ENCODE measurements around the gene POLR2C. TPM values are rescaled to one million over a fixed set of nuclear protein-coding genes. Genes with fewer than 3 reads are reported as not detected.

POLR2C gene
- total and polyA plus RNA-seq, 2 experiments from 2014 or later, result 37.6 to 123 TPM

GRCh38 chr16:57419506-57419905 is 43.0 kb upstream of the POLR2C start:
- Histone ChIP-seq H3K27ac (ENCODE audit: low read depth) (no peak overlapping the region), H3K4me1 (ENCODE audit: insufficient read depth) (peaks cover 8% of the 10 kb centered on the region; the same call in 1 of the 2 replicates), H3K4me3 (no peak overlapping the region), H4K20me1 (replicated peaks; ENCODE audit: insufficient read depth) (no peaks in the 10 kb centered on the region), H3K36me3 (ENCODE audit: insufficient read depth) (no peaks in the 10 kb centered on the region), H3F3A (replicated peaks; ENCODE audit: low read depth) (peaks cover 4% of the 10 kb centered on the region), H3K79me2 (replicated peaks; ENCODE audit: insufficient read depth) (no peaks in the 10 kb centered on the region), H2AFZ (peak overlapping the region; percentile 44; the same call in 1 of the 2 replicates), H3K27me3 (ENCODE audit: insufficient read depth) (no peaks in the 10 kb centered on the region), H3K4me2 (no peak overlapping the region), H3K9me2 (ENCODE audit: insufficient read depth) (no peaks in the 10 kb centered on the region)
- TF ChIP-seq CREB1 (CRISPR knock-in tag; IDR thresholded peaks at IDR 0.05; ENCODE audit: low read depth), result no peak
- no peak for TF ChIP-seq ZNF114 (CRISPR knock-in tag; IDR thresholded peaks at IDR 0.05)
- TF ChIP-seq, protein P1, sequence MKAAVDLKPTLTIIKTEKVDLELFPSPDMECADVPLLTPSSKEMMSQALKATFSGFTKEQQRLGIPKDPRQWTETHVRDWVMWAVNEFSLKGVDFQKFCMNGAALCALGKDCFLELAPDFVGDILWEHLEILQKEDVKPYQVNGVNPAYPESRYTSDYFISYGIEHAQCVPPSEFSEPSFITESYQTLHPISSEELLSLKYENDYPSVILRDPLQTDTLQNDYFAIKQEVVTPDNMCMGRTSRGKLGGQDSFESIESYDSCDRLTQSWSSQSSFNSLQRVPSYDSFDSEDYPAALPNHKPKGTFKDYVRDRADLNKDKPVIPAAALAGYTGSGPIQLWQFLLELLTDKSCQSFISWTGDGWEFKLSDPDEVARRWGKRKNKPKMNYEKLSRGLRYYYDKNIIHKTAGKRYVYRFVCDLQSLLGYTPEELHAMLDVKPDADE (IDR thresholded peaks at IDR 0.05), result no peak
- TF ChIP-seq POLR2AphosphoS5 (IDR thresholded peaks at IDR 0.05; ENCODE audit: low read depth), result no peak
- TF ChIP-seq, protein P2, sequence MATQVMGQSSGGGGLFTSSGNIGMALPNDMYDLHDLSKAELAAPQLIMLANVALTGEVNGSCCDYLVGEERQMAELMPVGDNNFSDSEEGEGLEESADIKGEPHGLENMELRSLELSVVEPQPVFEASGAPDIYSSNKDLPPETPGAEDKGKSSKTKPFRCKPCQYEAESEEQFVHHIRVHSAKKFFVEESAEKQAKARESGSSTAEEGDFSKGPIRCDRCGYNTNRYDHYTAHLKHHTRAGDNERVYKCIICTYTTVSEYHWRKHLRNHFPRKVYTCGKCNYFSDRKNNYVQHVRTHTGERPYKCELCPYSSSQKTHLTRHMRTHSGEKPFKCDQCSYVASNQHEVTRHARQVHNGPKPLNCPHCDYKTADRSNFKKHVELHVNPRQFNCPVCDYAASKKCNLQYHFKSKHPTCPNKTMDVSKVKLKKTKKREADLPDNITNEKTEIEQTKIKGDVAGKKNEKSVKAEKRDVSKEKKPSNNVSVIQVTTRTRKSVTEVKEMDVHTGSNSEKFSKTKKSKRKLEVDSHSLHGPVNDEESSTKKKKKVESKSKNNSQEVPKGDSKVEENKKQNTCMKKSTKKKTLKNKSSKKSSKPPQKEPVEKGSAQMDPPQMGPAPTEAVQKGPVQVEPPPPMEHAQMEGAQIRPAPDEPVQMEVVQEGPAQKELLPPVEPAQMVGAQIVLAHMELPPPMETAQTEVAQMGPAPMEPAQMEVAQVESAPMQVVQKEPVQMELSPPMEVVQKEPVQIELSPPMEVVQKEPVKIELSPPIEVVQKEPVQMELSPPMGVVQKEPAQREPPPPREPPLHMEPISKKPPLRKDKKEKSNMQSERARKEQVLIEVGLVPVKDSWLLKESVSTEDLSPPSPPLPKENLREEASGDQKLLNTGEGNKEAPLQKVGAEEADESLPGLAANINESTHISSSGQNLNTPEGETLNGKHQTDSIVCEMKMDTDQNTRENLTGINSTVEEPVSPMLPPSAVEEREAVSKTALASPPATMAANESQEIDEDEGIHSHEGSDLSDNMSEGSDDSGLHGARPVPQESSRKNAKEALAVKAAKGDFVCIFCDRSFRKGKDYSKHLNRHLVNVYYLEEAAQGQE (IDR thresholded peaks at IDR 0.05; ENCODE audit: unreplicated experiment), result no peak
- no peak for TF ChIP-seq STAT1 (IDR thresholded peaks at IDR 0.05; ENCODE audit: unreplicated experiment)
- H3K9me3 Mint-ChIP-seq, result no peaks in the 10 kb centered on the region
- peaks cover 13% of the 10 kb centered on the region for H3K27me3 Mint-ChIP-seq (ENCODE audit: insufficient read depth, low read depth, poor library complexity)
- H3K4me3 Mint-ChIP-seq, result no peak overlapping the region; the same call in 2 of the 3 replicates
- peak; percentile 18 for DNase-seq (ENCODE audit: low spot score)
- no peak for ATAC-seq
- H3K4me1 Mint-ChIP-seq, result peaks cover 37% of the 10 kb centered on the region
- H3K36me3 Mint-ChIP-seq (ENCODE audit: low read depth), result no peaks in the 10 kb centered on the region
- H3K27ac Mint-ChIP-seq, result no peak overlapping the region

DNA sequence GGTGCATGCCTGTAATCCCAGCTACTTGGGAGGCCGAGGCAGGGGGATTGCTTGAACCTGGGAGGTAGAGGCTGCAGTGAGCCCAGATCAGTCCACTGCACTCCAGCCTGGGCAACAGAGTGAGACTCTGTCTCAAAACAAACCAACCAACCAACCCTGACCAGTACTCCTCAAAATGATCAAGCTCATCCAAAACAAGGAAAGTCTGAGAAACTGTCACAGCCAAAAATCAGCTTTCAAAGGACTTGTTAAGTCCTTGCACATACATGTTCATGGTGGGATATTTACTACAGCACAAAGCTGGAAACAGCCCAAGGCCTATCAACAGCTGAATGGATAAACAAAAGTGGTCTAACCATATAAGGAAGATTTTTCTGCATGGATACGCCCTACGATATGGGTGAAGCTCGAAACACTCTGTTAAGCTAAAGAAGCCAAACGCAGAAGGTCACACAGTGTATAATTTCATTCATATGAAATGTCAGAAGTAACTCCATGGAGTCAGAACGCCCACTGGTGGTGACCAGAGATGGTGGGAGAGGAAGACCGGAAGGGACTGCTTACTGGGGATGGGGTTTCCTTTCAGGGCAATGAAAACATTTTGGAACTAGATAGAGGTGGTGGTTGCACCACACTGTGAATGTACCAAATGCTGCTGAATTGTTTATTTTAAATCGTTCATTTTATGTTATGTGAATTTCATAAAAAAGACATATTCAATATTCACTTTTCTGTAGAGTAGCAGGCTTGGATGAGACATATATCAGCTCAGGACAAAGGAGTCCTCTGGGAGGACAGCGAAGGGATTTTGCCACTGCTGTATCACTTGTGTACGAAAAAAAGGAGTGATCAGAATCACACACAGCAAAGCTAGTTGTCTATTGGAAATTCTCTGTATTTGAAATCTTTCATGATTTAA is 40.2 kb upstream of the POLR2C start:
- Histone ChIP-seq H3F3A (replicated peaks; ENCODE audit: low read depth) (peaks cover 4% of the 10 kb centered on the region), H3K27me3 (ENCODE audit: insufficient read depth) (no peaks in the 10 kb centered on the region), H3K4me2 (no peak overlapping the region), H3K36me3 (ENCODE audit: insufficient read depth) (no peaks in the 10 kb centered on the region), H3K4me1 (ENCODE audit: insufficient read depth) (peaks cover 8% of the 10 kb centered on the region; the same call in 1 of the 2 replicates), H3K79me2 (replicated peaks; ENCODE audit: insufficient read depth) (no peaks in the 10 kb centered on the region), H3K27ac (ENCODE audit: low read depth) (no peak overlapping the region), H4K20me1 (replicated peaks; ENCODE audit: insufficient read depth) (0 out of 2 replicates have a peak, but pooled peaks cover 2% of the 10 kb centered on the region), H2AFZ (no peak overlapping the region), H3K9me2 (ENCODE audit: insufficient read depth) (no peaks in the 10 kb centered on the region), H3K4me3 (no peak overlapping the region)
- DNase-seq (ENCODE audit: low spot score) (peak; percentile 71), ATAC-seq (peak; percentile 28)
- Mint-ChIP-seq H3K4me1 (peaks cover 25% of the 10 kb centered on the region), H3K27me3 (ENCODE audit: insufficient read depth, low read depth, poor library complexity) (peaks cover 8% of the 10 kb centered on the region), H3K9me3 (no peaks in the 10 kb centered on the region), H3K4me3 (no peak overlapping the region), H3K36me3 (ENCODE audit: low read depth) (peaks cover 6% of the 10 kb centered on the region; the same call in 2 of the 3 replicates), H3K27ac (0 out of 2 replicates have a peak overlapping the region, but pooled peaks have one; percentile 33)
- TF ChIP-seq JUNB (IDR thresholded peaks at IDR 0.05; ENCODE audit: unreplicated experiment), result no peak
- TF ChIP-seq, protein P3, sequence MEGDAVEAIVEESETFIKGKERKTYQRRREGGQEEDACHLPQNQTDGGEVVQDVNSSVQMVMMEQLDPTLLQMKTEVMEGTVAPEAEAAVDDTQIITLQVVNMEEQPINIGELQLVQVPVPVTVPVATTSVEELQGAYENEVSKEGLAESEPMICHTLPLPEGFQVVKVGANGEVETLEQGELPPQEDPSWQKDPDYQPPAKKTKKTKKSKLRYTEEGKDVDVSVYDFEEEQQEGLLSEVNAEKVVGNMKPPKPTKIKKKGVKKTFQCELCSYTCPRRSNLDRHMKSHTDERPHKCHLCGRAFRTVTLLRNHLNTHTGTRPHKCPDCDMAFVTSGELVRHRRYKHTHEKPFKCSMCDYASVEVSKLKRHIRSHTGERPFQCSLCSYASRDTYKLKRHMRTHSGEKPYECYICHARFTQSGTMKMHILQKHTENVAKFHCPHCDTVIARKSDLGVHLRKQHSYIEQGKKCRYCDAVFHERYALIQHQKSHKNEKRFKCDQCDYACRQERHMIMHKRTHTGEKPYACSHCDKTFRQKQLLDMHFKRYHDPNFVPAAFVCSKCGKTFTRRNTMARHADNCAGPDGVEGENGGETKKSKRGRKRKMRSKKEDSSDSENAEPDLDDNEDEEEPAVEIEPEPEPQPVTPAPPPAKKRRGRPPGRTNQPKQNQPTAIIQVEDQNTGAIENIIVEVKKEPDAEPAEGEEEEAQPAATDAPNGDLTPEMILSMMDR (conservative IDR thresholded peaks at IDR 0.05; ENCODE audit: low read depth in 2 of 2), result peak; percentile 69 to 79

Data from GM23338 (cell line).